HG03064 (cell line): ENCODE data around the gene MUC5B.

ENCODE experiments used
- ATAC-seq: cut with Tn5 transposase; IDR thresholded peaks from one replicate; pipeline ENCODE4 v1.9.1; 2021; ENCODE audit warnings: low read depth; ENCODE audit not compliant: unreplicated experiment

MUC5B gene

GRCh38 chr11:1293619-1294015, 70.8 kb downstream of the MUC5B start:
- no peak for ATAC-seq

GRCh38 chr11:1295086-1295485, 72.2 kb downstream of the MUC5B start:
- ATAC-seq: no peak

- ATAC-seq: no peak
These were observed 72.7 kb downstream of the MUC5B start for GRCh38 chr11:1295591-1295990.

GRCh38 chr11:1296287-1296686, 73.4 kb downstream of the MUC5B start:
- no peak for ATAC-seq

GRCh38 chr11:1297011-1297575, 74.2 kb downstream of the MUC5B start:
- ATAC-seq: no peak

GRCh38 chr11:1297576-1298473, 75.0 kb downstream of the MUC5B start:
- ATAC-seq: no peak

- ATAC-seq: no peak
These were observed 76.0 kb downstream of the MUC5B start for GRCh38 chr11:1298695-1299492.

- ATAC-seq: no peak
These were observed 76.8 kb downstream of the MUC5B start for GRCh38 chr11:1299621-1300020.

- no peak for ATAC-seq
These were observed 77.3 kb downstream of the MUC5B start for GRCh38 chr11:1300121-1300520.

- ATAC-seq: no peak
These were observed 77.8 kb downstream of the MUC5B start for GRCh38 chr11:1300569-1301187.

GRCh38 chr11:1301220-1302000, 78.5 kb downstream of the MUC5B start:
- ATAC-seq: no peak

- ATAC-seq: no peak
These were observed 79.2 kb downstream of the MUC5B start for GRCh38 chr11:1302041-1302460.

GRCh38 chr11:1302461-1303125, 79.7 kb downstream of the MUC5B start:
- no peak for ATAC-seq

GRCh38 chr11:1303126-1303821, 80.4 kb downstream of the MUC5B start:
- ATAC-seq: no peak

- ATAC-seq: no peak
These were observed 81.1 kb downstream of the MUC5B start for GRCh38 chr11:1303973-1304372.

- ATAC-seq: no peak
These were observed 81.5 kb downstream of the MUC5B start for GRCh38 chr11:1304380-1304779.

- no peak for ATAC-seq
These were observed 82.2 kb downstream of the MUC5B start for GRCh38 chr11:1305063-1305495.

- no peak for ATAC-seq
These were observed 82.7 kb downstream of the MUC5B start for GRCh38 chr11:1305501-1306056.
